ENCODE measurements around the gene COX4I1.
"Not testable (repeated sequence)": the region's sequence is repeated elsewhere in the genome, so short reads cannot be mapped to it uniquely, and the experiment has no call there.

The COX4I1 gene

GRCh38 chr16:85805442-85806045, 6.0 kb downstream of the COX4I1 start:
- no peak for DNase-seq

DNA sequence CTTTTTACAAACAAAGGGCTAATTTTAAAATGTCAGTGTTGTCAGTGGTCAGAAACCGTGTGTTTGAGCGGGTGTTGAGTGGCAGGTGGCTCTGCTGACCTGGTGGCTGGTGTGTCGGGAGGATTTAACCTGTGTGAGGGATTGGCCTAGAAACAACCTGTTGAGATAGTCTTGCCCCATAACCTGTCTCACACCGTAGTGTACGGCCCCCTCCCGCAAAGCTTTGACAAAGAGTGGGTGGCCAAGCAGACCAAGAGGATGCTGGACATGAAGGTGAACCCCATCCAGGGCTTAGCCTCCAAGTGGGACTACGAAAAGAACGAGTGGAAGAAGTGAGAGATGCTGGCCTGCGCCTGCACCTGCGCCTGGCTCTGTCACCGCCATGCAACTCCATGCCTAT, 7.0 kb downstream of the COX4I1 start:
- no peak for DNase-seq

DNA sequence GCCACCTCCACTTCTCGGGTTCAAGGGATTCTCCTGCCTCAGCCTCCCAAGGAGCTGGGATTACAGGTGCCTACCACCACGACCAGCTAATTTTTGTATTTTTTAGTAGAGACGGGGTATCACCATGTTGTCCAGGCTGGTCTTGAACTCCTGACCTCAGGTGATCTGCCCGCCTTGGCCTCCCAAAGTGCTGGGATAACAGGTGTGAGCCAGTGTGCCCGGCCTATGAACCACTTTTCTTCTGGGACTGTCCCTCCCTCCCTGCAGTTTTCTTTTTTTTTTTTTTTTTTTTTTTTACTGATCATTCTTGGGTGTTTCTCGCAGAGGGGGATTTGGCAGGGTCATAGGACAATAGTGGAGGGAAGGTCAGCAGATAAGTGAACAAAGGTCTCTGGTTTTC, 7.8 kb downstream of the COX4I1 start:
- DNase-seq, result not testable (repeated sequence)

GRCh38 chr16:85808104-85808503, 8.6 kb downstream of the COX4I1 start:
- not testable (repeated sequence) for DNase-seq

GRCh38 chr16:85808926-85809325, 9.4 kb downstream of the COX4I1 start:
- no peak for DNase-seq

GRCh38 chr16:85809645-85810044, 10.2 kb downstream of the COX4I1 start:
- DNase-seq, result no peak

GRCh38 chr16:85810097-85810741, 10.7 kb downstream of the COX4I1 start:
- DNase-seq, result no peak

DNA sequence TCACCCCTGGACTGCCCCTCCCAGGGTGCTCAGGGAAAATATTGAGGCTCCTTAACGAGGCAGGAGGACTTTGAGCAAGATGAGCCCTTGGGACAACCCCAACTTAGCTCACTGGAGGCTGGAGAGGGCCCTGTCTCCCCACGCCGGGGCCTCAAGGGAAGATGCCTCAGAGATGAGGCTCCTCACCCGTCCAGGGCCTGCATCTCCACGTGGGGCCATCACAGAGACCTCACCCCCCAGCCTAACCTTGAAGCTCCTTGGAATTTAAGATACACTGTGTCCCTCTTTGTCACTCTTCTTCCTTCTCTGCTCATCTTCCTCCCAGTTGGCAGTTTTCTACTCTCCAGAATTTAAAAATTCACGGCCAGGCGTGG, 11.2 kb downstream of the COX4I1 start:
- DNase-seq, result no peak

- no peak for DNase-seq
These were observed 12.7 kb downstream of the COX4I1 start for GRCh38 chr16:85812031-85812807.

DNA sequence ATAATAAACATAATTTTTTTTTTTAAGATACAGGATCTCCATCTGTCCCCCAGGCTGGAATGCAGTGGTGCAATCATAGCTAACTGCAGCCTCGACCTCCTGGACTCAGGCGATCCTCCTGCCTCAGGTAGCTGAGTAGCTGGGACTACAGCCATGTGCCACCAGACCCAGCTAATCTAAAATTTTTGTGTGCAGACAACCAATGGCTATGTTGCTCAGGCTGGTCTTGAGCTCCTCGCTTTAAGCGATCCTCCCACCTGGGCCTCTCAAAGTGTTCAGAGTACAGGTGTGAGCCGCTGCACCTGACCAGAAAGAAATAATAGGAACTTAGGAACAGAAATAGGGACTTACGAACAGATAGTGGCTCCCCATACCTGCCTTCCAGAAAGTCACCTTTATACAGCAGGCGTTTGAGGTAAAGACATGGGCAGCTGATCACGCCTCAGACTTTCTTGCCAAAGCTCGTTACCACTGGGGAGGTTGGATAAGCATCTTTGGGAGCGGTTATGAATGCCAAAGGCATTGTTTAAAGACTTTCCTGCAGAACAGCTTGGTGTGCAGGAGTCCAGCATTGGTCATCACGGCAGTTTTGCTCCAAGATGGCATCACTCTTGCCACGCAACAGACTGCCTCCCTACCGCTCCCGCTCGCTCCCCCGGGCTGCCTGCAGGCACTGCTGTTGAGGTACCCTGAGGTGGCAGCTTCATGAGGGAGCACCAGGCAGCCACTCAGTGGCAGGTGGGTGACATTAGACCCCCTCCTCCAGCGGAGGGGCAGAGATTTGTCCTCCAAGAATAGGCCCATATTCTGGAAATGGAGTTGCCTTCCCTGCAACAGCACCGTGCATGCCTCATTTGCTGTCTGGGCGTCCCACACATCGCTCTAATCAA, 13.6 kb downstream of the COX4I1 start:
- no peak for DNase-seq

DNA sequence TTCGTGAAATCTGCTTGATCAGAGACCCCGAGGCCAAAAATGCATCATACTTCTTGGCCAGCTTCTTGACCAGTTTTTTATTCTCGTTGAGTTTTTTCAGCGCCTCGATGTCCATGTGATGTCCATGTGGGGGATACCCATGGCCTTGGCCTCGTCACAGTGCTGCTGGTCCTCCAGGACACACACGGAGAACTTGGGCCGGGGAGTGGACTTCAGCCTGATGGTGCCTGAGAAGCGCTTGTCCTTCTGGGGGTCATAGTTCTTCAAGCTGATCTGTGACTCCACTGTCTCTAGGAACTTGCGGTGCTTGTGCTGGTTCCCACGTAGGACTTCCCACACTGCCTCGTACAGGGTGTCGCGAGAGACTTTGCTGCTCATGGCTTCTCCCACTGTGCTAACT, 16.7 kb downstream of the COX4I1 start:
- DNase-seq, result no peak

- not testable (repeated sequence) for DNase-seq
These were observed 17.7 kb downstream of the COX4I1 start for GRCh38 chr16:85817195-85817594.

DNA sequence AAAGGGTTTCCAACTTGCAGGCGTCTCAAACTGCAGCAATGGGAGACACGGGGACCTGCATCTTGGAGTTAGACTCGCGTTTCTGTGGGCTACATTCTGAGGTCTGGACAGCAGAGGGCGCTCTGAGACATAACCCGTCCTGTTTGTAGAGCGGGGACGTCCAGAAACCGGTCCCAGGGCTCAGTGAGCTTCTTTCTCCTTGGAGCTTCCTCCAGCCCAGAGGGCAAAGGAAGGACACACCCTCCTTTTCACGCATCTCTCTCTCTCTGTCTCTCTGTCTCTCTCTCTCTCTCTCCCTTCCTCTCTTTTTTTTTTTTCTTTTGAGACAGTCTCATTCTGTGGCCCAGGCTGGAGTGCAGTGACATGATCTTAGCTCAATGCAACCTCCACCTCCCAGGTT, 19.8 kb downstream of the COX4I1 start:
- DNase-seq, result peak; percentile 79

- DNase-seq, result no peak
These were observed 20.3 kb downstream of the COX4I1 start for GRCh38 chr16:85819771-85820170.

GRCh38 chr16:85820604-85821372, 21.3 kb downstream of the COX4I1 start:
- no peak for DNase-seq

DNA sequence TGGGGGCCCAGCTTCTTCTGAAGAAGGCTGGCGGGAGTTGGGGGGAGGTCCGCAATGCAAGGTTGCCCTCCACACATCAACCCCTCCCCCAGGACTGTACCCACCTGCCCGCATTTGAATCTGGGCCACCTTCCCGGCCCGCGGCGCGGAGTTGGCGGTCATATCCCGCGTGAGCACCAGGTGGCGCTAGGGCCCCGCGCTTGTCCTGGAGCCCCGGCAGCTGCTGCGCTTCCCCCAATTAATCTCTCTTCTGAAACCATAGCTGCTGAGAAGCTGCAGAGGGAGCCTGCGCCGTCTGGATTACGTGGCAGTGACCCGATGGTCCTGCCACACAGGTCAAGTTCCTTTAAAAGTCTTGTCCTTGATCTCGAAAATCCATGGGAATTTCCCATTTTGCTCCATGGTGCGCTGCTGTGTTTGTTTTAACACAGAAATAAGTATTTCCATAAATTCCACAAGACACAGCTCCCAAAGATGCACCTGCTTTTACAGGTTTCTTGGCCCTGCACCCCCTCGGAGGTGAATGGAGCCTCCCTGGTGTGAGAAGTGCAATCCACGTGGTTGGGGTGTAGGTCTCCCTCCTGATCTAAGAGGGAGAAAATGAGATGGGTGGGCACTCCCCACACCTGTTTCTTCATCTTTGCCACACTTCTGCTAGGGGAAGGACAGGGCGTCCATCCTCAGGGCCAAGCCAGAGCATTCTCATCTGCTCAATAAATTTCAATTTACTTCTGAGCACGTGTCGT, 22.1 kb downstream of the COX4I1 start:
- DNase-seq, result peak; percentile 78

DNA sequence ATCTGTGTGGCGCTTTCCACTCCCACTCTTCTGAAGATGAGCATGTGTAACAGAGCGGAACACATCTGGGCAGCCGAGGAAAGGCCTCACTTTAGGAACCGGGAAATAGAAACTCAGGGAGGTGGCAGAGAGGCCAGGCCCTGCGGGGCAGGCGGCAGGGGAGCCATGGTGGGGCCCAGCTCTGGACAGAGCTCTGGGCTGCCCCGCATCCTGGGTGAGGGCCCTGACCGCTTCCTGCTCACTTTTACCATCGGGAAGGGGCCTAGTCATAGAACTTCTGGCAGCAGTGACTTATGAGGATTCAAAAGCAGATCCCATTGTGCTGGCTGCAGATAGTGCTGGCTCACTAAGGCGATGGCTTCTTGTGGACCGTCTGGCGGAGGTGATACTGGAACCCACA, 22.6 kb downstream of the COX4I1 start:
- no peak for DNase-seq

DNA sequence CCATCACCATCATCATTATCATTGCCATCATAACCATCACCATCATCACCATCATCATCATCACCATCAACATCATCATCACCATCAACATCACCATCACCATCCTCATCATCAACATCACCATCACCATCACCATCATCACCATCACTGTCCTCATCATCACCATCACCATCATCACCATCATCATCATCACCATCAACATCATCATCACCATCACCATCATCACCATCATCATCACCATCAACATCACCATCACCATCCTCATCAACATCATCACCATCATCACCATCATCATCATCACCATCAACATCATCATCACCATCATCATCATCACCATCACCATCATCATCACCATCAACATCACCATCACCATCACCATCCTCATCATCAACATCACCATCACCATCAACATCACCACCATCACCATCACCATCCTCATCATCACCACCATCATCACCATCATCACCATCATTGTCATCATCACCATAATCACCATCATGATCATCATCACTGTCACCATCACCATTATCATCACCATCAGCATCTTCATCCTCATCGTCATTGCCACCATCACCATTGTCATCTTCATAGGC, 23.9 kb downstream of the COX4I1 start:
- DNase-seq, result no peak

DNA sequence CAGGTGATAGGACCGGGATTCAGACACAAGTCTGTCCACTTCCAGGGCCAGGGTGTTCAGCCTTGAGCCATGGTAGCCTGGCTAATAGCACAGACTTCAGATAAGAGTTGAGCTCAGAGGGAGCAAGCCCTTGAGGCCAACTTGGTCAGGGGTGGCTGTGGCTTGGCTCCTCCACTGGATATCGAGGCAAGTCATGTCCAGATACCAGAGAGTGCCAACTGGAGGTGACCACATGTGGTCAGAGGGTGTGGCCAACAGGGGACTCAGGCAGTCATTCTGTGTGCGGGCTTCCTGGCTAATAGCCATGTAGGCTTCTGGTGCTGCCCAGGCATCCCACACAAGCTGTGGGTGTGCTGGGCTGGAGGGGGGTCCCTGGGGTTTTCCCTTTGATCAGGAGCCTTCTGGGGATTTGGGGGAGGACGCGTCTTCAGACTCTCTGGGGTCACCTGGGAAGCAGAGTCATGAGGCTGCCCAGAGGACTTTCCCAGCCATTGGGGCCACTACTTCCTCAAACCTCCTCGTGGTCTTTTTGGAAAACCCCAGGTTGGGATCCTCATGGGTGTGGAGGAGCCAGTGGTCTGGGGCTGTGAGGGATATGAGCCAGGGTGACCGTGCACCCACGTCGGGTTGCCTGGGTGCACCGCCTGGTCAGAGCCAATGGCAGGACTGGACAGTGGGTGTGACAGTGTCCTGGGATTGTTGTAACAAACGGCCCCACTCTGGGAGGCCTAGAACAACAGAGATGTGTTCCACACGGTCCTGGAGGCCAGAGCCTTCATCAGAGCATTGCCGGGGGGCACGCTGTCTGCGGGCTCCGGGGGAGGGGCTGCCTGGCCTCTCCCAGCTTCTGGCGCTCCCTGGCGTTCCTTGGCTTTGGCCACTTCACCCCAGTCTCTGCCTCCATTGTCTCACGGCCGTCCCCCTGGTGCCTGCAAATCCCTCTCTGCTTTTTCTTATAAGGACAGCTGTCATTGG, 25.0 kb downstream of the COX4I1 start:
- peak; percentile 47 for DNase-seq

DNA sequence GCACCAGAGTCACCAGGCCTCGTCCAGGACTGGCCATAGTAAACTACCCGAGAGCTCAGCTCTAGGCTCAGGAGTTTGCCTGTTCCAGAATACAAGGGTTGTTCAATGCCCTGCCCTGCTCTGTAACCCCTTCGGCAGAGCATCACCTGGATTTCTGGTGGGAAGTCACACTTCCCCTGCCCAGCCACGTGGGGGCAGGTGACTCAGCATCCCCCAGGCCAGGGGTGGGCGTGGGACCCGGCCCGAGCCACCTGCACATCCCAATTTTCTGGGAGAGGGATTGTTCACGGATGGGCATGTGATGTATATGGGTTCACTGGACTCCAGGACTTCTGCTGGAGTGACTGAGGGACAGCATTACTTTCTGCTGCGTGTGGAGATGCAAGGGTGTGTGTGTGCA, 25.8 kb downstream of the COX4I1 start:
- no peak for DNase-seq

Measured in CD4-positive, alpha-beta T cell treated with Interferon gamma for 1 hour (primary cell).